Trophoblast cell (in vitro differentiated cells and primary cell): ENCODE measurements around the gene CTSK.

Experiments used
- DNase-seq, 2 donors: peaks; one replicate each; pipeline ENCODE4 v3.0.0-alpha.2; 2016
- H2AFZ ChIP-seq: 2 replicates; pipeline ENCODE4 v1.6.1; 2013; ENCODE audit warnings: low read length, moderate library complexity, mild to moderate bottlenecking; ENCODE audit not compliant: insufficient read depth, poor library complexity
- H2AK5ac ChIP-seq: 2 replicates; pipeline ENCODE4 v1.6.1; 2013; ENCODE audit warnings: mild to moderate bottlenecking, low read length
- H2BK120ac ChIP-seq: 2 replicates; pipeline ENCODE4 v1.6.1; 2013; ENCODE audit warnings: low read length, mild to moderate bottlenecking, moderate library complexity; ENCODE audit not compliant: insufficient read depth, poor library complexity
- H2BK12ac ChIP-seq: 2 replicates; pipeline ENCODE4 v1.6.1; 2013; ENCODE audit warnings: mild to moderate bottlenecking, low read length, moderate library complexity
- H2BK5ac ChIP-seq: 2 replicates; pipeline ENCODE4 v1.6.1; 2013; ENCODE audit warnings: low read length, low read depth, moderate library complexity, mild to moderate bottlenecking; ENCODE audit not compliant: poor library complexity
- H3K14ac ChIP-seq: 2 replicates; pipeline ENCODE4 v1.6.1; 2013; ENCODE audit warnings: mild to moderate bottlenecking, low read length
- H3K18ac ChIP-seq: 2 replicates; pipeline ENCODE4 v1.6.1; 2013; ENCODE audit warnings: mild to moderate bottlenecking, low read length
- H3K23ac ChIP-seq: 2 replicates; pipeline ENCODE4 v1.6.1; 2013; ENCODE audit warnings: low read length
- H3K27ac ChIP-seq: 2 replicates; pipeline ENCODE4 v1.5.1; 2013; ENCODE audit warnings: low read depth, mild to moderate bottlenecking, inconsistent platforms, low read length, moderate library complexity
- H3K27me3 ChIP-seq: 2 replicates; pipeline ENCODE4 v1.6.1; 2013; ENCODE audit warnings: inconsistent platforms, mild to moderate bottlenecking, low read length, moderate library complexity; ENCODE audit not compliant: insufficient read depth
- H3K36me3 ChIP-seq, 2 experiments: 1 replicate in 1 of 2; 2 replicates in 1 of 2; pipeline ENCODE4 v1.6.1; 2013; ENCODE audit warnings: low read length in 2 of 2, mild to moderate bottlenecking in 2 of 2, moderate library complexity in 1 of 2; ENCODE audit not compliant: insufficient read depth in 2 of 2, control insufficient read depth in 1 of 2
- H3K4ac ChIP-seq: 2 replicates; pipeline ENCODE4 v1.6.1; 2013; ENCODE audit warnings: low read depth, mild to moderate bottlenecking, low read length, moderate library complexity
- H3K4me1 ChIP-seq, 2 experiments: 1 replicate in 1 of 2; 2 replicates in 1 of 2; pipeline ENCODE4 v1.6.1; 2013; ENCODE audit warnings: low read length in 2 of 2, mild to moderate bottlenecking in 2 of 2, moderate library complexity in 1 of 2; ENCODE audit not compliant: insufficient read depth in 2 of 2, control insufficient read depth in 1 of 2
- H3K4me2 ChIP-seq: 2 replicates; pipeline ENCODE4 v1.6.1; 2013; ENCODE audit warnings: inconsistent platforms, mild to moderate bottlenecking, low read length, moderate library complexity
- H3K4me3 ChIP-seq: 2 replicates; pipeline ENCODE4 v1.5.1; 2013; ENCODE audit warnings: mild to moderate bottlenecking, low read depth, low read length, inconsistent platforms
- H3K79me1 ChIP-seq: one replicate; pipeline ENCODE4 v1.6.1; 2013; ENCODE audit warnings: low read length
- H3K79me2 ChIP-seq: 2 replicates; pipeline ENCODE4 v1.6.1; 2013; ENCODE audit warnings: low read length, mild to moderate bottlenecking; ENCODE audit not compliant: control insufficient read depth, insufficient read depth, poor library complexity
- H3K9ac ChIP-seq: 2 replicates; pipeline ENCODE4 v1.6.1; 2013; ENCODE audit warnings: mild to moderate bottlenecking, low read length
- H3K9me3 ChIP-seq: 2 replicates; pipeline ENCODE4 v1.6.1; 2013; ENCODE audit warnings: low read depth, mild to moderate bottlenecking, control low read depth, inconsistent platforms, low read length; ENCODE audit not compliant: insufficient read depth
- H4K12ac ChIP-seq: 2 replicates; pipeline ENCODE4 v1.6.1; 2013; ENCODE audit warnings: low read depth, mild to moderate bottlenecking, low read length, moderate library complexity
- H4K8ac ChIP-seq: 2 replicates; pipeline ENCODE4 v1.6.1; 2013; ENCODE audit warnings: low read depth, mild to moderate bottlenecking, low read length, moderate library complexity
- H4K91ac ChIP-seq: one replicate; pipeline ENCODE4 v1.6.1; 2013; ENCODE audit warnings: low read depth, mild to moderate bottlenecking, low read length, moderate library complexity
- WGBS: extraction: QIAGEN DNeasy Blood & Tissue Kit; methylation state at CpG from one replicate; pipeline ENCODE4 v1.1.7; 2013; ENCODE audit warnings: missing lambda C conversion rate; ENCODE audit not compliant: insufficient read length, insufficient coverage; ENCODE audit errors: extremely low coverage; 5-methylcytosine and 5-hydroxymethylcytosine counted together

The CTSK gene

DNA sequence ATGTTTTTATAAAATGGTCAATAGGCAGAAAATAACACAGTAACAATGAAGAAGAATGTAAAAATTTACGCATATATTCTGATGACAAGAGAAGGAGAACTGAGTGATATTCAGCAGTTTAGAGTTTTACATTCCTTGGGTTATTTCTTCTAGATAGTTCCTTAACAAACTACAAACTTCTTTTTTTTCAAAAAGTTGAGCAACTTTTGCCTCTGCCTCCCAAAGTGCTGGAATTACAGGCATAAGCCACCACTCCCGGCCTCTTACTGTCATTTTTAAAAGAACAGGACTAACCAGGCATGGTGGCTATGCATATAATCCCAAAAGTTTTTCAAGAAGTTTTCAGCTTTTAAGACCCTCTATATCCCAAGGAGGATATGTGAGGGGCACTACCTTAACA lies 35.4 kb upstream of the CTSK start:
- H3K14ac ChIP-seq = no peak overlapping the region
- no peak overlapping the region for H4K91ac ChIP-seq
- H3K79me2 ChIP-seq = no peaks in the 10 kb centered on the region
- no peak overlapping the region for H4K8ac ChIP-seq
- no peaks in the 10 kb centered on the region for H3K4me1 ChIP-seq
- H3K27ac ChIP-seq = no peak overlapping the region
- DNase-seq = no peak
- no peak overlapping the region for H2AK5ac ChIP-seq
- no peaks in the 10 kb centered on the region for H3K79me1 ChIP-seq
- no peak overlapping the region for H3K4me2 ChIP-seq
- H2BK5ac ChIP-seq = no peak overlapping the region
- H4K12ac ChIP-seq = no peak overlapping the region
- H3K27me3 ChIP-seq = no peaks in the 10 kb centered on the region
- no peak overlapping the region for H3K4ac ChIP-seq
- H3K18ac ChIP-seq = no peak overlapping the region
- H3K9ac ChIP-seq = no peak overlapping the region
- H3K9me3 ChIP-seq = no peaks in the 10 kb centered on the region
- no CpG with 5 or more reads among the region's 2 CpGs for WGBS
- peaks cover 3 to 5% of the 10 kb centered on the region in 2 experiments for H3K36me3 ChIP-seq
- H2AFZ ChIP-seq = no peak overlapping the region
- no peak overlapping the region for H3K4me3 ChIP-seq
- H3K23ac ChIP-seq = no peak overlapping the region
- no peak overlapping the region for H2BK120ac ChIP-seq
- H2BK12ac ChIP-seq = no peak overlapping the region

GRCh38 chr1:150842964-150843363 lies 34.9 kb upstream of the CTSK start:
- Histone ChIP-seq H2AK5ac (no peak overlapping the region), H3K4me1 (no peaks in the 10 kb centered on the region)
- DNase-seq = no peak

DNA sequence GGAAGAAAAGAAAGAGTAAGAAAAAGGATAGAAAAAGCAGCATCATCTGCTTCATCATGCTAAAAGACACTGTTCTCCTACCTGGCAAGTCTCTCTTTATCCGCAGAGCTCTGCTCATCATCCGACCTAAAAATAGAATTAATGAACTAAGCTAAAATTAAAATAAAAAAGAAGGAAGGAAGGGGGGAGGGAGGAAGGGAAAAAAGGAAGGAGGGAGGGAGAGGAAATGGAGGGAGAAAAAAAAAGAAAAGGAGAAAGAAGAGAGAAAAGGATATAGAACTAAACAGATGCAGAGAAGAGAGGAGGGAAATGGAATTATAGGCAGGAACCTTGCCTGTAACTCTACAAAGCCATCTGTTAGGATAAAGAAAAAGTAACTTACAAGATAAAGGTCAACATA lies 34.3 kb upstream of the CTSK start:
- H3K23ac ChIP-seq = no peak overlapping the region
- H2BK120ac ChIP-seq = no peak overlapping the region
- no peak overlapping the region for H3K4me2 ChIP-seq
- peaks cover 3% of the 10 kb centered on the region in 2 experiments for H3K36me3 ChIP-seq
- no peak overlapping the region for H4K91ac ChIP-seq
- no peak for DNase-seq
- no peak overlapping the region for H3K27ac ChIP-seq
- no peak overlapping the region for H3K4ac ChIP-seq
- H2BK5ac ChIP-seq = no peak overlapping the region
- no peak overlapping the region for H2BK12ac ChIP-seq
- no peak overlapping the region for H4K12ac ChIP-seq
- WGBS = no CpG with 5 or more reads among the region's 2 CpGs
- no peak overlapping the region for H2AFZ ChIP-seq
- no peak overlapping the region for H3K18ac ChIP-seq
- no peaks in the 10 kb centered on the region for H3K79me1 ChIP-seq
- H3K9ac ChIP-seq = no peak overlapping the region
- H3K27me3 ChIP-seq = no peaks in the 10 kb centered on the region
- no peaks in the 10 kb centered on the region for H3K79me2 ChIP-seq
- H4K8ac ChIP-seq = no peak overlapping the region
- H3K14ac ChIP-seq = no peak overlapping the region
- no peaks in the 10 kb centered on the region for H3K9me3 ChIP-seq
- H3K4me3 ChIP-seq = no peak overlapping the region
- H2AK5ac ChIP-seq = no peak overlapping the region
- no peaks in the 10 kb centered on the region for H3K4me1 ChIP-seq

More at GRCh38 chr1:150842964-150843363, 34.9 kb upstream of the CTSK start:
- Histone ChIP-seq H2BK120ac (no peak overlapping the region), H3K36me3 (peaks cover 3% of the 10 kb centered on the region in 2 experiments), H4K91ac (no peak overlapping the region), H4K8ac (no peak overlapping the region), H3K79me1 (no peaks in the 10 kb centered on the region), H3K9me3 (no peaks in the 10 kb centered on the region), H2BK12ac (no peak overlapping the region), H3K9ac (no peak overlapping the region), H3K4ac (no peak overlapping the region), H3K23ac (no peak overlapping the region), H3K14ac (no peak overlapping the region), H3K27ac (no peak overlapping the region), H2AFZ (no peak overlapping the region), H3K4me2 (no peak overlapping the region), H3K4me3 (no peak overlapping the region), H3K18ac (no peak overlapping the region), H2BK5ac (no peak overlapping the region), H4K12ac (no peak overlapping the region), H3K27me3 (no peaks in the 10 kb centered on the region), H3K79me2 (no peaks in the 10 kb centered on the region)
- WGBS = no CpG with 5 or more reads among the region's 2 CpGs

- Histone ChIP-seq H2AK5ac (no peak overlapping the region), H2AFZ (no peak overlapping the region), H3K14ac (no peak overlapping the region), H3K9me3 (no peaks in the 10 kb centered on the region), H3K79me2 (no peaks in the 10 kb centered on the region), H3K27me3 (no peaks in the 10 kb centered on the region), H3K9ac (no peak overlapping the region), H4K12ac (no peak overlapping the region), H3K4ac (no peak overlapping the region), H3K36me3 (peaks cover 3 to 5% of the 10 kb centered on the region in 2 experiments), H3K18ac (no peak overlapping the region), H2BK12ac (no peak overlapping the region), H3K4me1 (no peaks in the 10 kb centered on the region), H3K4me2 (no peak overlapping the region), H2BK5ac (no peak overlapping the region), H3K79me1 (no peaks in the 10 kb centered on the region), H4K91ac (no peak overlapping the region), H3K27ac (no peak overlapping the region), H3K23ac (no peak overlapping the region), H4K8ac (no peak overlapping the region), H2BK120ac (no peak overlapping the region), H3K4me3 (no peak overlapping the region)
- WGBS = no CpG with 5 or more reads among the region's 3 CpGs
- DNase-seq = no peak
These were observed 33.6 kb upstream of the CTSK start for GRCh38 chr1:150841626-150842025.
